Suprapubic skin (tissue), 4 donors: ENCODE measurements around the gene CFAP77. TPM values are rescaled to one million over a fixed set of nuclear protein-coding genes. Genes with fewer than 3 reads are reported as not detected.

Experiments used
- DNase-seq, 2 donors: peaks; one replicate each; pipeline ENCODE4 v3.0.0-alpha.2; 2019; ENCODE audit warnings: low spot score in 2 of 2
- H3K27ac ChIP-seq: fragments of 200-600 bp; sonication (generic); one replicate; pipeline ENCODE4 v1.5.1; 2019
- H3K27me3 ChIP-seq: fragments of 200-600 bp; sonication (generic); one replicate; pipeline ENCODE4 v1.5.1; 2019
- H3K36me3 ChIP-seq: fragments of 200-600 bp; sonication (generic); one replicate; pipeline ENCODE4 v1.5.1; 2019
- H3K4me1 ChIP-seq: fragments of 200-600 bp; sonication (generic); one replicate; pipeline ENCODE4 v1.5.1; 2019
- H3K4me3 ChIP-seq: fragments of 200-600 bp; sonication (generic); one replicate; pipeline ENCODE4 v1.5.1; 2019; ENCODE audit warnings: mild to moderate bottlenecking
- H3K9me3 ChIP-seq: fragments of 200-600 bp; sonication (generic); one replicate; pipeline ENCODE4 v1.5.1; 2019
- EP300 ChIP-seq: sonication (generic); formaldehyde crosslinking; IDR thresholded peaks from one replicate; pipeline ENCODE4 v1.6.1; 2017; ENCODE audit warnings: antibody characterized with exemption
- POLR2A ChIP-seq, 2 donors: fragments of 450-650 bp; IDR thresholded peaks; one replicate each; pipeline ENCODE4 v1.6.1; 2017; ENCODE audit warnings: antibody characterized with exemption in 2 of 2, mild to moderate bottlenecking in 2 of 2, moderate library complexity in 2 of 2
- POLR2AphosphoS5 ChIP-seq, 3 donors: sonication (generic); formaldehyde crosslinking; IDR thresholded peaks; one replicate each; pipeline ENCODE4 v1.6.1; 2017; ENCODE audit warnings: antibody characterized with exemption in 3 of 3
- WGBS: methylation state at CpG from one replicate; pipeline ENCODE4 v1.1.5; 2018; 5-methylcytosine and 5-hydroxymethylcytosine counted together
- total RNA-seq, 4 donors: library from RNA; depleted of rRNA; stranded (reverse); fragments of >200 nt; gene quantifications; one replicate each; pipeline ENCODE4 v1.1.0, GENCODE V29; 2016
- TF ChIP-seq, protein P1 (sequence below), 2 donors: fragments of 200-600 bp in 1 of 2; fragments of 450-650 bp in 1 of 2; sonication (generic) in 1 of 2; IDR thresholded peaks; one replicate each; pipeline ENCODE4 v1.5.1; 2016 to 2019; ENCODE audit warnings: antibody characterized with exemption in 2 of 2, mild to moderate bottlenecking in 1 of 2, moderate library complexity in 1 of 2

The CFAP77 gene
- total RNA-seq, 4 donors from 2014 or later, result 1.0 TPM; not detected in 3

GRCh38 chr9:132609184-132609583, 199.2 kb downstream of the CFAP77 start:
- Histone ChIP-seq H3K36me3 (peaks cover 83% of the 10 kb centered on the region), H3K27me3 (no peaks in the 10 kb centered on the region), H3K4me3 (no peak overlapping the region), H3K4me1 (no peaks in the 10 kb centered on the region), H3K27ac (no peak overlapping the region), H3K9me3 (no peaks in the 10 kb centered on the region)
- no peak for TF ChIP-seq POLR2AphosphoS5 (IDR thresholded peaks at IDR 0.05)
- TF ChIP-seq POLR2A (IDR thresholded peaks at IDR 0.05), result no peak
- TF ChIP-seq EP300, result no peak
- TF ChIP-seq, protein P1, sequence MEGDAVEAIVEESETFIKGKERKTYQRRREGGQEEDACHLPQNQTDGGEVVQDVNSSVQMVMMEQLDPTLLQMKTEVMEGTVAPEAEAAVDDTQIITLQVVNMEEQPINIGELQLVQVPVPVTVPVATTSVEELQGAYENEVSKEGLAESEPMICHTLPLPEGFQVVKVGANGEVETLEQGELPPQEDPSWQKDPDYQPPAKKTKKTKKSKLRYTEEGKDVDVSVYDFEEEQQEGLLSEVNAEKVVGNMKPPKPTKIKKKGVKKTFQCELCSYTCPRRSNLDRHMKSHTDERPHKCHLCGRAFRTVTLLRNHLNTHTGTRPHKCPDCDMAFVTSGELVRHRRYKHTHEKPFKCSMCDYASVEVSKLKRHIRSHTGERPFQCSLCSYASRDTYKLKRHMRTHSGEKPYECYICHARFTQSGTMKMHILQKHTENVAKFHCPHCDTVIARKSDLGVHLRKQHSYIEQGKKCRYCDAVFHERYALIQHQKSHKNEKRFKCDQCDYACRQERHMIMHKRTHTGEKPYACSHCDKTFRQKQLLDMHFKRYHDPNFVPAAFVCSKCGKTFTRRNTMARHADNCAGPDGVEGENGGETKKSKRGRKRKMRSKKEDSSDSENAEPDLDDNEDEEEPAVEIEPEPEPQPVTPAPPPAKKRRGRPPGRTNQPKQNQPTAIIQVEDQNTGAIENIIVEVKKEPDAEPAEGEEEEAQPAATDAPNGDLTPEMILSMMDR (IDR thresholded peaks at IDR 0.05), result no peak
- no peak for DNase-seq
- 91% methylated on average over 9 of the region's 9 CpGs for WGBS

DNA sequence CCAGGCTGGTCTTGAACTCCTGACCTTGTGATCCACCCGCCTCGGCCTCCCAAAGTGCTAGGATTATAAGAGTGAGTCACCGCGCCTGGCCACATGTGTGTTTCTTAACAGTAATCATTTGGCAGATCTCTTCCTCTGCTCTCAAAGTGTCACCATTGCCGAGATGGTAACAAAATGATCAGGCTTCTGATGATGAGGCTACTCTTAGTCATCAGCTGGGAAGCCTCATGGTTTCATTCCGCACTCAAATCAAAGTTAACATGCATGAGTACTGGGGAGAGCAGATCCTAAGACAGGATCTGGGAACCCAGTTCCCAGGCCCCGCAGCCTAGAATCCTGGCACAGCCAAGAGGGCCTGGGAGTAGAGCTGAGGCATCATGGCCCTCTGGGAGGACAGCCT, 199.8 kb downstream of the CFAP77 start:
- WGBS, result 76% methylated on average over 6 of the region's 7 CpGs
- Histone ChIP-seq H3K36me3 (peaks cover 85% of the 10 kb centered on the region), H3K27me3 (no peaks in the 10 kb centered on the region), H3K4me3 (no peak overlapping the region), H3K27ac (no peak overlapping the region), H3K9me3 (no peaks in the 10 kb centered on the region), H3K4me1 (no peaks in the 10 kb centered on the region)
- TF ChIP-seq POLR2A (IDR thresholded peaks at IDR 0.05) (no peak), POLR2AphosphoS5 (IDR thresholded peaks at IDR 0.05) (no peak), EP300 (no peak)
- TF ChIP-seq, protein P1 (IDR thresholded peaks at IDR 0.05), result no peak
- no peak for DNase-seq

DNA sequence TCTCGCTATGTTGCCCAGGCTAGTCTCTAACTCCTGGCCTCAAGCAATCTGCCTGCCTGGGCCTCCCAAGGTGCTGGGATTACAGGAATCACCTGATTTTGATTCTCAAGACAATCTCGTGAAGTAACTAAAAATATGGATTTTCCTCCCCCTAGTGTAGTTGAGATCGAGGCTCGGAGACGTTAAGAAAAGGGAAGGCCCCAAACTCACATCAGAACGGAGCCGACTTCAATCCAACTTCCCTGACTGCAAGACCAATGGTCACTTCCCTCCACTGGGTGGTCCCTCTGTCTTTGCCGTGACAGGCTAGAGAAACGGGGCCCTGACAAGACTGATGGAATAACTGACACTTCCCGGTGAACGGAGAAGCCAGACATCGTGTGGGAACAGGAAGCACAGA, 200.7 kb downstream of the CFAP77 start:
- TF ChIP-seq EP300 (no peak), POLR2AphosphoS5 (IDR thresholded peaks at IDR 0.05) (no peak), POLR2A (IDR thresholded peaks at IDR 0.05) (no peak)
- TF ChIP-seq, protein P1 (IDR thresholded peaks at IDR 0.05), result no peak
- Histone ChIP-seq H3K36me3 (peaks cover 85% of the 10 kb centered on the region), H3K4me1 (no peaks in the 10 kb centered on the region), H3K27me3 (no peaks in the 10 kb centered on the region), H3K27ac (no peak overlapping the region), H3K9me3 (no peaks in the 10 kb centered on the region), H3K4me3 (no peak overlapping the region)
- 89% methylated on average over 12 of the region's 12 CpGs for WGBS
- DNase-seq, result no peak

DNA sequence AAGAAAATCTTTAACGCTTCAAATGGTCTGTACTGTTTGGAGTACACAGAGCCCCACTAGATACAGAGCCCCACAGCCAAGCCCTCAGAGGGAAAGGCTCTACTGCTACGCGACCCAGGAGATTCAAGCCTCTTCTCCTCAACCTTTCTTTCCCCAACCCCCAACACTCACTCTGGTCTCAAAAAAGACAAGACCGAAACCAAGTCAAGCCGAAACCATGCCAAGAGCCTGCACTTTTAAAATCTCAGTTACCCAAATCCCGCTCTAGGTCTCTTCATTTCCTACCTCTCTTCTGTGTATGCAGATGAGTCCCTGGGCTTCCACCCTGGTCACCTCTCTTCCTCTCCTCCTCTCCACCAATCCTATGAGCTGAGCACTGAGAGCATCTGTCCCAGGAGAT, 204.3 kb downstream of the CFAP77 start:
- TF ChIP-seq POLR2AphosphoS5 (IDR thresholded peaks at IDR 0.05) (no peak), POLR2A (IDR thresholded peaks at IDR 0.05) (no peak), EP300 (no peak)
- TF ChIP-seq, protein P1 (IDR thresholded peaks at IDR 0.05), result no peak
- no peaks in the 10 kb centered on the region for H3K27me3 ChIP-seq
- DNase-seq, result no peak
- H3K27ac ChIP-seq, result no peak overlapping the region
- H3K36me3 ChIP-seq, result peaks cover 94% of the 10 kb centered on the region
- H3K9me3 ChIP-seq, result no peaks in the 10 kb centered on the region
- no peaks in the 10 kb centered on the region for H3K4me1 ChIP-seq
- WGBS, result 80% methylated on average over 6 of the region's 6 CpGs
- no peak overlapping the region for H3K4me3 ChIP-seq

- H3K27ac ChIP-seq, result no peak overlapping the region
- TF ChIP-seq POLR2A (IDR thresholded peaks at IDR 0.05), result no peak
- no peak for TF ChIP-seq POLR2AphosphoS5 (IDR thresholded peaks at IDR 0.05)
- TF ChIP-seq, protein P1 (IDR thresholded peaks at IDR 0.05), result no peak
- TF ChIP-seq EP300, result no peak
- no peaks in the 10 kb centered on the region for H3K9me3 ChIP-seq
- no peak overlapping the region for H3K4me3 ChIP-seq
- no peaks in the 10 kb centered on the region for H3K27me3 ChIP-seq
- no peaks in the 10 kb centered on the region for H3K4me1 ChIP-seq
- peaks cover 88% of the 10 kb centered on the region for H3K36me3 ChIP-seq
- no peak for DNase-seq
- WGBS, result 86% methylated on average over 2 of the region's 2 CpGs
Observed at GRCh38 chr9:132615774-132616173, 205.8 kb downstream of the CFAP77 start.
